Measurements from ENCODE around the gene ROBO4.

DNA sequence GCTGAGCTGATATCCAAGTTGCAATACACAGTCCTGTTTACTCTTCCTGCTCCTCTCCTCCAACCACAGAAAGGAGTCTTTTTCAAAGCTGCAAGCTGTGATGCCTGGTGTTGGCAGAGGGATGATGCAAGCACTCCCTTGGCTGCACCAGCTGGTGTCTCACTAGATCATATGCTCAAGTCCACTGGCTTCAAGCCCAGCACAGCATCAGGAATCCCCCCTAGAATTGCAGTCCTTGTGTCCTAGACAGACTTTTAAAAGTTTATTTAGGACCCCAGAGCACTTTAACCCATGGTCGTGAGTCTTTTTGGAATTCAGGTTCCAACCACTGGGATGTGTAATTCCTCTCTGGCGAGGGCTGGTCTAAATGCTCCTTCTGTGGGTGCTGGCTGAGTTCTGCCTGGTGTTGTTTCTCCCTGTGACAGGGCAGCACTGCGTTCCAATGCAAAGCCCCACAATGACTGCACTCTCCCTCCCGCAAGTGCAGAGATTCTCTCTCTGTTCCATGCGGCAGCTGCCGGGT lies 19.5 kb upstream of the ROBO4 start:
- TF ChIP-seq, protein P1, sequence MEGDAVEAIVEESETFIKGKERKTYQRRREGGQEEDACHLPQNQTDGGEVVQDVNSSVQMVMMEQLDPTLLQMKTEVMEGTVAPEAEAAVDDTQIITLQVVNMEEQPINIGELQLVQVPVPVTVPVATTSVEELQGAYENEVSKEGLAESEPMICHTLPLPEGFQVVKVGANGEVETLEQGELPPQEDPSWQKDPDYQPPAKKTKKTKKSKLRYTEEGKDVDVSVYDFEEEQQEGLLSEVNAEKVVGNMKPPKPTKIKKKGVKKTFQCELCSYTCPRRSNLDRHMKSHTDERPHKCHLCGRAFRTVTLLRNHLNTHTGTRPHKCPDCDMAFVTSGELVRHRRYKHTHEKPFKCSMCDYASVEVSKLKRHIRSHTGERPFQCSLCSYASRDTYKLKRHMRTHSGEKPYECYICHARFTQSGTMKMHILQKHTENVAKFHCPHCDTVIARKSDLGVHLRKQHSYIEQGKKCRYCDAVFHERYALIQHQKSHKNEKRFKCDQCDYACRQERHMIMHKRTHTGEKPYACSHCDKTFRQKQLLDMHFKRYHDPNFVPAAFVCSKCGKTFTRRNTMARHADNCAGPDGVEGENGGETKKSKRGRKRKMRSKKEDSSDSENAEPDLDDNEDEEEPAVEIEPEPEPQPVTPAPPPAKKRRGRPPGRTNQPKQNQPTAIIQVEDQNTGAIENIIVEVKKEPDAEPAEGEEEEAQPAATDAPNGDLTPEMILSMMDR (IDR thresholded peaks at IDR 0.05) = no peak
- TF ChIP-seq POLR2A (IDR thresholded peaks at IDR 0.05) = no peak

Data from right lobe of liver (tissue), 4 donors.